Measurements from ENCODE around the gene SYK. TPM values are rescaled to one million over a fixed set of nuclear protein-coding genes. Genes with fewer than 3 reads are reported as not detected.
"Not testable (repeated sequence)": the region's sequence is repeated elsewhere in the genome, so short reads cannot be mapped to it uniquely, and the experiment has no call there.

SYK gene
- total RNA-seq, 1 donor from 2014 or later = 12.0 TPM

DNA sequence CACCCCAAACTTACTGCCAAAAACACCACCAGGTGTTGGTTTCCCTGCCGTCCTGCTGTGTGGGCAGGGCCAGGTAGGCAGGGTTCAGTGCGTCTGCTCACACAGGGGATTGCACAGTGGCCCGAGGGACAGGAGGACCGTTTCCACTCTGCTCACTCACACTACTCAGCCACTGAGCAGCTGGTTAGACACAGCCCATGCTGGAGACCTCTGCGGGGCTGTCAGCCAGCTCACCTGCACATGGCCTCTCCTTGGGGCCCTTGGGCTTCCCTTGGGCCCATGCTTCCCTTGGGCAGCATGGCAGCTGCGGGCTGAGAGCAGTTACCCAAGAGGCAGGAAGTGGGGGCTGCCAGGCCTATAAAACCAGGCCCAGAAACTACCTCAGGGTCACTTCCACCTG is 79.0 kb downstream of the SYK start:
- DNase-seq (ENCODE audit: extremely low spot score in 2 of 2) = peak; percentile 55 to 56
- intact Hi-C loops (cut with DNase I) = no loop called here
- H3K4me3 ChIP-seq = no peak overlapping the region
- TF ChIP-seq POLR2AphosphoS5 (IDR thresholded peaks at IDR 0.05; ENCODE audit: insufficient read depth in 1 of 2, low read depth in 1 of 2) (no peak), POLR2A (IDR thresholded peaks at IDR 0.05) (no peak)
- TF ChIP-seq, protein P1, sequence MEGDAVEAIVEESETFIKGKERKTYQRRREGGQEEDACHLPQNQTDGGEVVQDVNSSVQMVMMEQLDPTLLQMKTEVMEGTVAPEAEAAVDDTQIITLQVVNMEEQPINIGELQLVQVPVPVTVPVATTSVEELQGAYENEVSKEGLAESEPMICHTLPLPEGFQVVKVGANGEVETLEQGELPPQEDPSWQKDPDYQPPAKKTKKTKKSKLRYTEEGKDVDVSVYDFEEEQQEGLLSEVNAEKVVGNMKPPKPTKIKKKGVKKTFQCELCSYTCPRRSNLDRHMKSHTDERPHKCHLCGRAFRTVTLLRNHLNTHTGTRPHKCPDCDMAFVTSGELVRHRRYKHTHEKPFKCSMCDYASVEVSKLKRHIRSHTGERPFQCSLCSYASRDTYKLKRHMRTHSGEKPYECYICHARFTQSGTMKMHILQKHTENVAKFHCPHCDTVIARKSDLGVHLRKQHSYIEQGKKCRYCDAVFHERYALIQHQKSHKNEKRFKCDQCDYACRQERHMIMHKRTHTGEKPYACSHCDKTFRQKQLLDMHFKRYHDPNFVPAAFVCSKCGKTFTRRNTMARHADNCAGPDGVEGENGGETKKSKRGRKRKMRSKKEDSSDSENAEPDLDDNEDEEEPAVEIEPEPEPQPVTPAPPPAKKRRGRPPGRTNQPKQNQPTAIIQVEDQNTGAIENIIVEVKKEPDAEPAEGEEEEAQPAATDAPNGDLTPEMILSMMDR (IDR thresholded peaks at IDR 0.05) = no peak
- no peaks in the 10 kb centered on the region for H3K9me3 ChIP-seq
- no peak overlapping the region for H3K27ac ChIP-seq
- H3K27me3 ChIP-seq = no peaks in the 10 kb centered on the region
- H3K36me3 ChIP-seq = no peaks in the 10 kb centered on the region
- H3K4me1 ChIP-seq = no peaks in the 10 kb centered on the region

DNA sequence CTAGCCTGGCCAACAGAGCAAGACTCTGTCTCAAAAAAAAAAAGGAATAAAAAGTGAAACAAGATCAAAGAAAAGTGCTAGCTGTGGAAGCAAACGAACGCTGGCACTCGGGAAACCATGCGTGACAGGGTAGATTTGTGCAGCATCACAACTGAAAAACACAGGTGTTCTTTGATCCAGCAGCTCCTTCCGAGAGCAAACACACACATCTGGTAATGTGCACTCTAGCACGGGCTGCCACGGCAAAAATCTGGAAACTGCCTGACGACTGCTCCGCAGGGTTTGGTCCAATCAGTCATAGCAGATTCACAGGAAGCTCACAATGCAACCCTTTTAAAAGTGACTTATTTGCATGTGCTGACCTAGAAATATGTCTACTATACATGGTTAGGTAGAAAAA is 80.0 kb downstream of the SYK start:
- no peaks in the 10 kb centered on the region for H3K36me3 ChIP-seq
- no peak overlapping the region for H3K4me3 ChIP-seq
- DNase-seq (ENCODE audit: extremely low spot score in 2 of 2) = peak; percentile 20 to 43
- no peaks in the 10 kb centered on the region for H3K9me3 ChIP-seq
- intact Hi-C loops (cut with DNase I) = no loop called here
- no peaks in the 10 kb centered on the region for H3K27me3 ChIP-seq
- TF ChIP-seq, protein P1 (IDR thresholded peaks at IDR 0.05) = no peak
- no peak for TF ChIP-seq POLR2AphosphoS5 (IDR thresholded peaks at IDR 0.05; ENCODE audit: insufficient read depth in 1 of 2, low read depth in 1 of 2)
- TF ChIP-seq POLR2A (IDR thresholded peaks at IDR 0.05) = no peak
- H3K27ac ChIP-seq = no peak overlapping the region
- no peaks in the 10 kb centered on the region for H3K4me1 ChIP-seq

DNA sequence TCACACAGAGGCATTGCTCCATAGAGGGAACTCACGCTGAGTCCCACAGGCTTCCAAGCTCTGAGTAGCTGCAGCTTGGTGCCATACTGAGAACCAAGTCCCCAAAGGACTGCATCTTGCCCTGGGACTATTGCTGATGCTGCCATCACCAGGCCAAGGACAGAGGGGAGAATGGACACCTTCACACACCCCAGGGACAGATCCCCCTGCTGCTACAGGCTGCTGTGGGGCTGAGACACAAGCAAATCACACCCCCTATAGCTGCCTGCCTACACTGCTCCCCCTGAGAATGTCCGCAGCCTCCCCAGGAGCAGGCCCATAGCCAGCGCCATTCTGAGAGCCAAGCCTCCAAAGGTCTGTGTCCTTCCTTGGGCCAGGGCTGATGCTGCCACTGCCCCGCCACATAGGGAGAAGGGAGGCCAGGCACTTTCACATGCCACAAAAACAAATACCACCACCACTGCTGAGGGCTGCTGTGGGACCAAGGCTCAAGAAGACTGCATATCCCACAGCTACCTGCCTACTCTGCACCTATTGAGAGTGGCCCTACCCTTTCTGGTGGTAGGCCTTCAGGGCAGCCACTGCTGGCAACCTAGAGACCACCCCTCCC is 81.5 kb downstream of the SYK start:
- Histone ChIP-seq H3K4me1 (no peaks in the 10 kb centered on the region), H3K36me3 (no peaks in the 10 kb centered on the region), H3K4me3 (no peak overlapping the region), H3K27ac (no peak overlapping the region), H3K27me3 (no peaks in the 10 kb centered on the region), H3K9me3 (no peaks in the 10 kb centered on the region)
- TF ChIP-seq POLR2AphosphoS5 (IDR thresholded peaks at IDR 0.05; ENCODE audit: insufficient read depth in 1 of 2, low read depth in 1 of 2) (no peak), POLR2A (IDR thresholded peaks at IDR 0.05) (no peak)
- TF ChIP-seq, protein P1 (IDR thresholded peaks at IDR 0.05) = no peak
- intact Hi-C loops (cut with DNase I) = no loop called here
- DNase-seq (ENCODE audit: extremely low spot score in 2 of 2) = peak; percentile 79 to 80

DNA sequence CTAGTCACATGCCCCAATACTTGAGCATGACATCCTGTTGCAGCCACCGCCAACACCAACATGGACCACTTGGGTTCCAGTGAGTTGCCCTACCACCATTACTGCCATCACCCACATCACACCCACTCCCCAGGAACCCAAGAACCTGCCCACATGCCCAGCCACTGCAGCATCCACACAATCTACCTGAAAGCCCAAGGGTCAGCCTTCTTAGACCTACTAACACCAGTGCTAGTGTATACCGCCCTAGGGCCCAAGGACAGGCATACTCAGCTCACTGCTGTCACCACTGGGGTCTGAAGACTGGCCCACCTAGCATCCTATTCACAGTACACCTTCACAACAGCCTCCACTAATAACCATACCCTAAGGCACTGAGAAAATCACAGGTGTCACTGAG is 82.0 kb downstream of the SYK start:
- Histone ChIP-seq H3K9me3 (no peaks in the 10 kb centered on the region), H3K36me3 (no peaks in the 10 kb centered on the region), H3K27me3 (no peaks in the 10 kb centered on the region), H3K4me1 (no peaks in the 10 kb centered on the region), H3K4me3 (no peak overlapping the region), H3K27ac (no peak overlapping the region)
- TF ChIP-seq, protein P1 (IDR thresholded peaks at IDR 0.05) = no peak
- TF ChIP-seq POLR2A (IDR thresholded peaks at IDR 0.05) = no peak
- intact Hi-C loops (cut with DNase I) = no loop called here
- peak in 1 of 2 donors; percentile 55 for DNase-seq (ENCODE audit: extremely low spot score in 2 of 2)

DNA sequence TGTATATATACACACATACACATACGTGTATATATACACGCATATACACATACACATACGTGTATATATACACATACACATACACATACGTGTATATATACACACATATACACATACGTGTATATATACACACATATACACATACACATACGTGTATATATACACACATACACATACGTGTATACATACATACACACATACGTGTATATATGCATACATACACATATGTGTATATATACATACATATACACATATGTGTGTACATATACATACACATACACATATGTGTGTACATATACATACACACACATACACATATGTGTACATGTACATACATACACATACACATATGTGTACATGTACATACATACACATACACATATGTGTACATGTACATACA is 82.6 kb downstream of the SYK start:
- DNase-seq (ENCODE audit: extremely low spot score in 2 of 2) = no peak
- H3K9me3 ChIP-seq = no peaks in the 10 kb centered on the region
- no peak for TF ChIP-seq POLR2A (IDR thresholded peaks at IDR 0.05)
- TF ChIP-seq, protein P1 (IDR thresholded peaks at IDR 0.05) = no peak
- no peak for TF ChIP-seq POLR2AphosphoS5 (IDR thresholded peaks at IDR 0.05; ENCODE audit: insufficient read depth in 1 of 2, low read depth in 1 of 2)
- H3K4me3 ChIP-seq = no peak overlapping the region
- no peaks in the 10 kb centered on the region for H3K4me1 ChIP-seq
- intact Hi-C loops (cut with DNase I) = no loop called here
- no peak overlapping the region for H3K27ac ChIP-seq
- H3K36me3 ChIP-seq = no peaks in the 10 kb centered on the region
- H3K27me3 ChIP-seq = no peaks in the 10 kb centered on the region

DNA sequence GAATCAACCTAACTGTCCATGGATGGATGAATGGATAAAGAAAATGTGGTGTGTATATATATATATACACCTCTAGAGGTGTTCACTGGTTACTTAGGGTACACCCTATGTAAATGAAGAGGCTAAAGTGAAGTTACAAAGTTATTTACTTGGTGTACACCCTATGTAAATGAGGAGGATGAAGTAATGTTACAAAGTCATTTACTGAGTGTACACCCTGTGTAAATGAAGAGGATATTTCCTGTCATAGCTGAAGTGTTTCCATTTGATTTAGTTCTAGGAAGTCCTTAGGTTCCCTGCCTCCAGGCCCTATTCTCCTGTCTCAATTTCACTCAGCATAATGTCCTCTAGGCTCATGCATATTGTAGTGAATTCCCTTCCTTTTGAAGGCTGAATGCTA is 85.2 kb downstream of the SYK start:
- H3K36me3 ChIP-seq; DNase-seq (ENCODE audit: extremely low spot score in 2 of 2); intact Hi-C loops (cut with DNase I): not testable (repeated sequence)

More for the DNA sequence above, 85.2 kb downstream of the SYK start:
- not testable (repeated sequence) for H3K9me3 ChIP-seq, H3K27ac ChIP-seq, H3K4me3 ChIP-seq, H3K27me3 ChIP-seq, H3K4me1 ChIP-seq

Data from vagina (tissue), 2 donors.